ENCODE data around the gene RRP1. TPM values are rescaled to one million over a fixed set of nuclear protein-coding genes. Genes with fewer than 3 reads are reported as not detected.

Gene RRP1
- total and polyA plus RNA-seq, 9 of the 15 experiments (the other 6 are each of a cell fraction or from before 2014, with no cell fraction given), result 0.89 to 105 (median 51.6) TPM

DNA sequence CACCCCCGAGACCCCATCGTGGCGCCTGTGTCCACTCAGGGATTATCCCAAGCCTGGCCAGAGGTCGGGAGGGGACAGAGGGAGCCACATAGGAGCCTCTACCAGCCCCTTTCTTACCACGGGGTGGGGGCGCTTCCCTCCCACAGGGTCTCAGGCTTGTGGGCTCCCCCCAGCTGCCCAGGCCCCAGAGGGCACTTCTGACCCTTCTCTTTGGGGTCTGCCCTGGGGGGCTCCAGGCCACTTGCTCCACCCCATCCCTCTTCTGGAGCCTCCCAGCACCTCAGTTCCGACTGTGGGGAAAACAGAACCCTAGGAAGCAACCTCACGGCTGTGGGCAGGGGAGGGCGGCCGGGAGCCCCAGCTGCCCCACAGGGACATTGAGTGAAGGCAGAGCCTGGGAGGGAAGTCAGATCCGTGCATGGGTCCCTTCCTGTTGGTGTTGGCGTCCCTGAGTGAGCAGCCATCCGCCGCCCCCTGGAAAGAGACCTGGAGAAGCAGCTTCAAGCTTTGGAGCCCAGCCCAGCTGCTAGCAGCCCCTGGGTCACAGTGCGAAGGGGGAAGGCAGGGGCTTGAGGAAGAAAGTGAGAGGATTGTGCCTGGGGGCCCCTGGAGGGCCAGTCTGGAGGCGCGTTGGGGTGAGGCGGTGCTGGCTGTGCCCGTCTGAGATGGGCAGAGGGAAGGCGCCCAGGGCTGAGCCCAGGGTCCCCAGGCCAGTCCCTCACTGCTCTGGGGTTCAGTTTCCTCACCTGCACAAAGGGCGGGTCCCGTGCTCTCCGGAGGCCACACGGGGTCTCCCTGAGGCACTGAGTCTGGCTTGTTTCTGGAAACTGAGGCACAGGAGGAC is 22.1 kb downstream of the RRP1 start:
- Histone ChIP-seq H3K9ac (ENCODE audit: insufficient read depth in 1 of 2, low read depth in 2 of 2, low read length in 2 of 2) (peak overlapping the region; percentile 23 to 88; a peak in 3 of 4 replicates), H3K9me3 (replicated peaks; ENCODE audit: control insufficient read depth, insufficient read depth, low read depth, low read length) (no peaks in the 10 kb centered on the region), H3K4me1 (replicated peaks in 1 of 2; ENCODE audit: control insufficient read depth in 2 of 2, insufficient read depth in 2 of 2, low read length in 2 of 2) (peaks cover 15 to 90% of the 10 kb centered on the region in 2 experiments), H2AFZ (ENCODE audit: low read depth, low read length) (peak overlapping the region; percentile 43; the same call in 1 of the 2 replicates), H3K9me1 (ENCODE audit: control insufficient read depth, insufficient read depth, low read length) (no peaks in the 10 kb centered on the region), H3K79me2 (ENCODE audit: control insufficient read depth, insufficient read depth, low read length) (no peaks in the 10 kb centered on the region), H3K27me3 (ENCODE audit: control insufficient read depth in 2 of 2, insufficient read depth in 2 of 2, low read length in 2 of 2) (no peaks in the 10 kb centered on the region; a peak in 1 of 5 replicates), H3K4me3 (no peak overlapping the region), H3K27ac (ENCODE audit: extremely low read depth, low read depth, low read length) (peak overlapping the region; percentile 13; the same call in 1 of the 3 replicates), H4K20me1 (replicated peaks; ENCODE audit: control insufficient read depth, insufficient read depth, low read length) (no peaks in the 10 kb centered on the region), H3K36me3 (ENCODE audit: control insufficient read depth, insufficient read depth, low read length) (peaks cover 7% of the 10 kb centered on the region; the same call in 2 of the 3 replicates), H3K4me2 (ENCODE audit: insufficient read depth, low read length) (peak overlapping the region; percentile 38; the same call in 1 of the 2 replicates)
- TF ChIP-seq ZBTB7A (IDR thresholded peaks at IDR 0.05; ENCODE audit: borderline replicate concordance, control insufficient read depth, low read depth, low read length) (peak; percentile 16; the same call in 1 of the 2 replicates), FIP1L1 (IDR thresholded peaks at IDR 0.05; ENCODE audit: low read depth, low read length, poor library complexity, severe bottlenecking) (peak; percentile 2), RBBP5 (IDR thresholded peaks at IDR 0.05; ENCODE audit: borderline replicate concordance, insufficient read depth, low read length, poor library complexity, severe bottlenecking) (peak; percentile 1), MYC (IDR thresholded peaks at IDR 0.05; ENCODE audit: low read depth, low read length) (no peak), MYC (CRISPR knock-in tag; IDR thresholded peaks at IDR 0.05; ENCODE audit: borderline replicate concordance, low read depth) (0 out of 2 replicates have a peak, but pooled peaks have one; percentile 17), POLR2AphosphoS2 (IDR thresholded peaks at IDR 0.05; ENCODE audit: low read length) (peak; percentile 18; the same call in 1 of the 2 replicates), SNIP1 (IDR thresholded peaks at IDR 0.05; ENCODE audit: low read depth) (no peak), ZNF507 (tag; conservative IDR thresholded peaks at IDR 0.05) (no peak), RBFOX2 (IDR thresholded peaks at IDR 0.05; ENCODE audit: low read depth, low read length) (peak; percentile 25; the same call in 1 of the 2 replicates), ELF2 (CRISPR knock-in tag; IDR thresholded peaks at IDR 0.05) (no peak), PHB2 (IDR thresholded peaks at IDR 0.05; ENCODE audit: low read depth) (no peak), JUNB (CRISPR knock-in tag; conservative IDR thresholded peaks at IDR 0.05) (no peak), POLR2G (IDR thresholded peaks at IDR 0.05; ENCODE audit: low read depth, low read length) (peak; percentile 53; the same call in 1 of the 2 replicates), SMAD1 (IDR thresholded peaks at IDR 0.05; ENCODE audit: low read depth, low read length, partially characterized antibody) (peak; percentile 6), YBX1 (IDR thresholded peaks at IDR 0.05) (no peak)
- TF ChIP-seq, protein P1, sequence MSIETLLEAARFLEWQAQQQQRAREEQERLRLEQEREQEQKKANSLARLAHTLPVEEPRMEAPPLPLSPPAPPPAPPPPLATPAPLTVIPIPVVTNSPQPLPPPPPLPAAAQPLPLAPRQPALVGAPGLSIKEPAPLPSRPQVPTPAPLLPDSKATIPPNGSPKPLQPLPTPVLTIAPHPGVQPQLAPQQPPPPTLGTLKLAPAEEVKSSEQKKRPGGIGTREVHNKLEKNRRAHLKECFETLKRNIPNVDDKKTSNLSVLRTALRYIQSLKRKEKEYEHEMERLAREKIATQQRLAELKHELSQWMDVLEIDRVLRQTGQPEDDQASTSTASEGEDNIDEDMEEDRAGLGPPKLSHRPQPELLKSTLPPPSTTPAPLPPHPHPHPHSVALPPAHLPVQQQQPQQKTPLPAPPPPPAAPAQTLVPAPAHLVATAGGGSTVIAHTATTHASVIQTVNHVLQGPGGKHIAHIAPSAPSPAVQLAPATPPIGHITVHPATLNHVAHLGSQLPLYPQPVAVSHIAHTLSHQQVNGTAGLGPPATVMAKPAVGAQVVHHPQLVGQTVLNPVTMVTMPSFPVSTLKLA (conservative IDR thresholded peaks at IDR 0.05), result no peak
- ChIA-PET POLR2A (interaction anchor here (0.6 to 1.9 kb wide), 10 partner anchors 10 to 487 kb away, joined by 3 to 7 read pairs (median 3); no protein-coding TSS in a partner anchor), CTCF (ENCODE audit: low intra/inter-chr PET ratio) (interaction anchor here (0.7 to 2.1 kb wide), 2 partner anchors 127 to 201 kb away, joined by 5 to 35 read pairs; partner anchors contain the start of gene TRAPPC10)
- in situ Hi-C loops (cut with MboI), result loop anchor here (5.0 kb wide), 1 partner anchor 131 kb away; no protein-coding TSS in a partner anchor
- no TSS peak for BruUV-seq (replicated peaks)
- ATAC-seq (peak; percentile 6), FAIRE-seq (no peak), DNase-seq (ENCODE audit: extremely low read depth in 1 of 4, low spot score in 3 of 4) (no peak)
- intact Hi-C loops (cut with micrococcal nuclease), result loop anchor here (1.0 to 5.0 kb wide), 4 partner anchors 43 to 164 kb away; no protein-coding TSS in a partner anchor
- WGBS (ENCODE audit: insufficient coverage, low coverage, missing lambda C conversion rate), result 72% methylated on average over 23 of the region's 24 CpGs

Data from K562 (cell line).